ENCODE results near the gene OGA.

GRCh38 chr10:101773923-101774588 is 44.2 kb downstream of the OGA start:
- TF ChIP-seq CTCF (IDR thresholded peaks at IDR 0.05): no peak
- TF ChIP-seq POLR2AphosphoS5 (IDR thresholded peaks at IDR 0.05; ENCODE audit: insufficient read depth in 1 of 2, low read depth in 1 of 2): no peak
